H1 (cell line): Measurements from ENCODE around the gene IRGQ. TPM values are rescaled to one million over a fixed set of nuclear protein-coding genes. Genes with fewer than 3 reads are reported as not detected.

Experiments
- ASH2L ChIP-seq: fragments of 200-600, 300-600 bp; sonication (generic); IDR thresholded peaks from one replicate; pipeline ENCODE4 v1.7.1; 2017; ENCODE audit warnings: low read length
- BACH1 ChIP-seq: IDR thresholded peaks from 2 replicates; pipeline ENCODE4 v1.6.1; 2012; ENCODE audit warnings: low read length, improper control_type of control experiment
- CBX8 ChIP-seq: fragments of 300-800, 300-1000 bp; sonication (generic); IDR thresholded peaks from 2 replicates; pipeline ENCODE4 v1.7.1; 2016; ENCODE audit warnings: low read depth, low read length, borderline replicate concordance
- CHD1 ChIP-seq: IDR thresholded peaks from 2 replicates; pipeline ENCODE4 v1.6.1; 2012; ENCODE audit warnings: low read depth, low read length, improper control_type of control experiment
- CREB1 ChIP-seq: IDR thresholded peaks from 2 replicates; pipeline ENCODE4 v1.6.1; 2012; ENCODE audit warnings: inconsistent platforms
- EP300 ChIP-seq, 2 experiments: IDR thresholded peaks; 1 replicate in 1 of 2; 2 replicates in 1 of 2; pipeline ENCODE4 v1.6.1; 2011 to 2012; ENCODE audit warnings: low read depth in 2 of 2, low read length in 2 of 2, mild to moderate bottlenecking in 2 of 2, borderline replicate concordance in 1 of 2, inconsistent platforms in 1 of 2, moderate library complexity in 1 of 2
- HDAC2 ChIP-seq, 2 experiments: fragments of 300-600 bp in 1 of 2; sonication (generic) in 1 of 2; IDR thresholded peaks; 2 replicates each; pipeline ENCODE4 v1.6.1; 2011 to 2012; ENCODE audit warnings: low read depth in 2 of 2, low read length in 2 of 2, mild to moderate bottlenecking in 2 of 2, moderate library complexity in 2 of 2, borderline replicate concordance in 1 of 2, inconsistent platforms in 1 of 2
- KDM1A ChIP-seq: fragments of 200-600, 300-600 bp; sonication (generic); IDR thresholded peaks from 2 replicates; pipeline ENCODE4 v1.7.1; 2016; ENCODE audit warnings: mild to moderate bottlenecking, low read length, borderline replicate concordance
- KDM4A ChIP-seq: IDR thresholded peaks from one replicate; pipeline ENCODE4 v1.7.1; 2012; ENCODE audit warnings: low read depth, mild to moderate bottlenecking, moderate library complexity, low read length, inconsistent platforms; ENCODE audit not compliant: severe bottlenecking
- MAFK ChIP-seq: IDR thresholded peaks from 2 replicates; pipeline ENCODE4 v1.6.1; 2012; ENCODE audit warnings: low read depth, mild to moderate bottlenecking, improper control_type of control experiment, low read length
- NRF1 ChIP-seq: IDR thresholded peaks from 2 replicates; pipeline ENCODE4 v1.6.1; 2011; ENCODE audit warnings: mild to moderate bottlenecking, low read depth, low read length, improper control_type of control experiment
- RAD21 ChIP-seq, 2 experiments: IDR thresholded peaks in 1 of 2; conservative IDR thresholded peaks in 1 of 2; 2 replicates each; pipeline ENCODE4 v1.6.1; 2011; ENCODE audit warnings: low read depth in 2 of 2, low read length in 2 of 2, improper control_type of control experiment in 1 of 2, inconsistent platforms in 1 of 2, mild to moderate bottlenecking in 1 of 2, moderate library complexity in 1 of 2
- RNF2 ChIP-seq: fragments of 200-900, 300-1000 bp; sonication (generic); IDR thresholded peaks from 2 replicates; pipeline ENCODE4 v1.7.1; 2016; ENCODE audit warnings: borderline replicate concordance, low read depth, mild to moderate bottlenecking, antibody characterized with exemption, low read length; ENCODE audit not compliant: poor library complexity, severe bottlenecking; ENCODE audit errors: missing control alignments
- RXRA ChIP-seq: IDR thresholded peaks from 2 replicates; pipeline ENCODE4 v1.6.1; 2011; ENCODE audit warnings: low read depth, mild to moderate bottlenecking, low read length, moderate library complexity; ENCODE audit not compliant: insufficient read depth
- SIN3A ChIP-seq, 2 experiments: IDR thresholded peaks in 1 of 2; conservative IDR thresholded peaks in 1 of 2; 2 replicates each; pipeline ENCODE4 v1.6.1; 2011 to 2012; ENCODE audit warnings: low read length in 2 of 2, improper control_type of control experiment in 1 of 2, low read depth in 1 of 2, mild to moderate bottlenecking in 1 of 2
- SIRT6 ChIP-seq: IDR thresholded peaks from one replicate; pipeline ENCODE4 v1.7.1; 2012; ENCODE audit warnings: low read length, inconsistent platforms
- SIX5 ChIP-seq: IDR thresholded peaks from 2 replicates; pipeline ENCODE4 v1.6.1; 2011; ENCODE audit warnings: mild to moderate bottlenecking, low read depth, low read length
- SP1 ChIP-seq: IDR thresholded peaks from 2 replicates; pipeline ENCODE4 v1.6.1; 2011; ENCODE audit warnings: low read depth, low read length
- SRF ChIP-seq: IDR thresholded peaks from 2 replicates; pipeline ENCODE4 v1.6.1; 2011; ENCODE audit warnings: mild to moderate bottlenecking, low read depth, low read length, moderate library complexity
- TAF1 ChIP-seq: IDR thresholded peaks from 2 replicates; pipeline ENCODE4 v1.6.1; 2011; ENCODE audit warnings: mild to moderate bottlenecking, low read depth, low read length
- TEAD4 ChIP-seq: IDR thresholded peaks from 2 replicates; pipeline ENCODE4 v1.6.1; 2012; ENCODE audit warnings: low read depth, low read length, inconsistent platforms, mixed read lengths
- polyA plus RNA-seq, 7 experiments: library from polyadenylated mRNA; depleted of rRNA in 3 of 7; stranded (reverse) in 5 of 7; unstranded in 2 of 7; fragments of >200 nt in 5 of 7; fragments of 200-250 nt in 2 of 7; gene quantifications; 1 replicate in 5 of 7; 2 replicates in 1 of 7; 4 replicates in 1 of 7; pipeline versions ENCODE4 v1.2.1 to v1.2.3, GENCODE V29; 2011 to 2013; ENCODE audit warnings: missing spikeins in 2 of 7, mixed read lengths in 2 of 7
- total RNA-seq: library from RNA; stranded (reverse); fragmentation: NEBNext Ultra II Directional; extraction: Animal tissue kit (Norgen Biotek cat#: 25700); gene quantifications from 2 replicates; pipeline ENCODE4 v1.2.1, GENCODE V29; 2021
- TF ChIP-seq, protein P1 (sequence below): IDR thresholded peaks from 2 replicates; pipeline ENCODE4 v1.6.1; 2011; ENCODE audit warnings: low read depth, mild to moderate bottlenecking, low read length; ENCODE audit not compliant: insufficient read depth

The IRGQ gene
- total and polyA plus RNA-seq, 2 of the 8 experiments (the other 6 are each of a cell fraction or from before 2014, with no cell fraction given): 16.0 to 42.9 TPM

DNA sequence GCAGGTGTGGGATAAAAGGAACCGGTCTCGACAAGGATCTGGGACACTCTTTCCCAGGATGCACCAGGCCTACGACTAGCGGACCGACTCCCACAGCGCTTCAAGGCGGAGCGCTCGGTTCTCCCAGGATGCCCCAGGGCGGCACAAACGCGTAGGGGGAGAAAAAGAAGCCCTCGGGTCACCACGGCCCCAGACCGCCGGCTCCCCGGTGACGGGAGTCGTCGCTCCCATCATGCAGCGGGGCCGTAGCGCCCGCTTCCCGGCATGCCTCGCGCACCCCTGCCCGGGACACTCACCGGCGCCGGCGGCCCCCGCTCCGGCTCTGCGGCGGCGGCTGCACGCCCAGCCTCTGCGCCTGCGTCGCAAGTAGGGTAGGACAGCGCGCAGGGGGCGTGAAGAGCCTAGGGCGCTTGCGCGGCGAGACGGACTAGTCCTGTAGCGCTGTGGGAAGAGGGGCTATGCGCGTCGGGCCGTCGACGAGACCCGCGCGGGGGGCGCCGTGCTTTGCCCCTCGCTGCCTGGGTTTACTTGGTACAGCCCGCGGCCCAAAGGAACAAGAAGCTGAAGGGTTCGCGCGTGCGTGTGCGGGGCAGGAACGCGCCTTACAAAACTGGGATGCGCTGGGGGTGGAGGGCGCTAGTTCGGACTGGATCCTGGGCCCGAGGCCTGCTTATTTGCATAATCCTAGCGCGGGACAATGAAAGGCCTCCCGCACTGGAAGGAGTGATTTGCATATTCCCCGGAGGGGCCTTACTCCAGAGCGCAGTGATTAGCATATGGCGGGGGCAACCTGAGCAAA, 23.5 kb upstream of the IRGQ start, which contains the start of gene ZNF428 (continued):
- TF ChIP-seq, protein P1, sequence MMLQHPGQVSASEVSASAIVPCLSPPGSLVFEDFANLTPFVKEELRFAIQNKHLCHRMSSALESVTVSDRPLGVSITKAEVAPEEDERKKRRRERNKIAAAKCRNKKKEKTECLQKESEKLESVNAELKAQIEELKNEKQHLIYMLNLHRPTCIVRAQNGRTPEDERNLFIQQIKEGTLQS: no peak
- no peak for TF ChIP-seq RXRA
- TF ChIP-seq BACH1: no peak
- TF ChIP-seq MAFK: no peak
- no peak for TF ChIP-seq TEAD4
- no peak for TF ChIP-seq RNF2
- peak in 1 of 2 experiments; percentile 60; a peak in 2 of 3 replicates for TF ChIP-seq EP300 (IDR thresholded peaks at IDR 0.05; ENCODE audit: borderline replicate concordance in 1 of 2, low read depth in 2 of 2, low read length in 2 of 2)
- no peak for TF ChIP-seq RAD21 (IDR thresholded peaks at IDR 0.05 in 1 of 2, conservative IDR thresholded peaks at IDR 0.05 in 1 of 2; ENCODE audit: low read depth in 2 of 2, low read length in 2 of 2)
- TF ChIP-seq HDAC2 (IDR thresholded peaks at IDR 0.05; ENCODE audit: borderline replicate concordance in 1 of 2, low read depth in 2 of 2, low read length in 2 of 2): peak in 1 of 2 experiments; percentile 60; a peak in 1 of 4 replicates
- 0 out of 4 replicates have a peak, but pooled peaks of 1 of the 2 experiments have one; percentile 12 for TF ChIP-seq SIN3A (conservative IDR thresholded peaks at IDR 0.05 in 1 of 2, IDR thresholded peaks at IDR 0.05 in 1 of 2; ENCODE audit: low read depth in 1 of 2, low read length in 2 of 2)
- TF ChIP-seq TAF1: peak; percentile 84
- peak; percentile 72 for TF ChIP-seq NRF1
- no peak for TF ChIP-seq SIRT6
- no peak; the same call in 1 of the 2 replicates for TF ChIP-seq CHD1
- TF ChIP-seq KDM4A: peak; percentile 79
- no peak for TF ChIP-seq SIX5
- TF ChIP-seq ASH2L: peak; percentile 93
- TF ChIP-seq SP1: no peak; the same call in 1 of the 2 replicates
- no peak for TF ChIP-seq SRF
- no peak; the same call in 1 of the 2 replicates for TF ChIP-seq CREB1
- TF ChIP-seq CBX8: no peak
- TF ChIP-seq KDM1A: peak; percentile 47; the same call in 1 of the 2 replicates
